Activated B cell treated with CpG ODN at 0.5 μM for 24 hours (primary cell): ENCODE data around the gene PIM3. TPM values are rescaled to one million over a fixed set of nuclear protein-coding genes. Genes with fewer than 3 reads are reported as not detected.

Experiments
- ATAC-seq: fragments of 200-7000 bp; cut with Tn5 transposase; one replicate; pipeline ENCODE4 v1.10.0; 2021; ENCODE audit warnings: low read depth, mild to moderate bottlenecking, moderate library complexity
- CTCF ChIA-PET: fragments of 350-600 bp; sonication (Branson Sonifier 250); formaldehyde crosslinking; loops from one replicate; lab custom pipeline; 2021; ENCODE audit warnings: antibody characterized with exemption; lab: Charles Lee
- POLR2A ChIA-PET: fragments of 350-600 bp; sonication (Branson Sonifier 250); formaldehyde crosslinking; loops from one replicate; lab custom pipeline; 2021; ENCODE audit warnings: antibody characterized with exemption; lab: Charles Lee
- DNase-seq: peaks from one replicate; pipeline ENCODE4 v3.0.0; 2022
- H3K27ac Mint-ChIP-seq: one replicate; pipeline ENCODE4 v1.8.0; 2020; ENCODE audit warnings: mixed read lengths
- H3K27me3 Mint-ChIP-seq: one replicate; pipeline ENCODE4 v1.8.0; 2021; ENCODE audit warnings: mixed read lengths
- H3K36me3 Mint-ChIP-seq: one replicate; pipeline ENCODE4 v1.8.0; 2021; ENCODE audit warnings: low read depth, mixed read lengths
- H3K4me1 Mint-ChIP-seq: one replicate; pipeline ENCODE4 v1.8.0; 2021; ENCODE audit warnings: mixed read lengths
- H3K4me3 Mint-ChIP-seq: one replicate; pipeline ENCODE4 v1.8.0; 2020; ENCODE audit warnings: mild to moderate bottlenecking, mixed read lengths
- H3K9me3 Mint-ChIP-seq: one replicate; pipeline ENCODE4 v1.8.0; 2020; ENCODE audit warnings: mixed read lengths
- intact Hi-C: fragments of 100-400 bp; cut with micrococcal nuclease; formaldehyde crosslinking; loops from one replicate; pipeline ENCODE4 v1.15.1; 2024
- total RNA-seq: library from RNA; stranded (reverse); gene quantifications from 2 replicates; pipeline ENCODE4 v1.2.3, GENCODE V29; 2022
- TF ChIP-seq, protein P1 (sequence below): fragments of 200-600 bp; IDR thresholded peaks from one replicate; pipeline ENCODE4 v1.8.0; 2022; ENCODE audit warnings: antibody characterized with exemption, mild to moderate bottlenecking

The PIM3 gene
- total RNA-seq, 1 donor from 2014 or later: 91.7 TPM

DNA sequence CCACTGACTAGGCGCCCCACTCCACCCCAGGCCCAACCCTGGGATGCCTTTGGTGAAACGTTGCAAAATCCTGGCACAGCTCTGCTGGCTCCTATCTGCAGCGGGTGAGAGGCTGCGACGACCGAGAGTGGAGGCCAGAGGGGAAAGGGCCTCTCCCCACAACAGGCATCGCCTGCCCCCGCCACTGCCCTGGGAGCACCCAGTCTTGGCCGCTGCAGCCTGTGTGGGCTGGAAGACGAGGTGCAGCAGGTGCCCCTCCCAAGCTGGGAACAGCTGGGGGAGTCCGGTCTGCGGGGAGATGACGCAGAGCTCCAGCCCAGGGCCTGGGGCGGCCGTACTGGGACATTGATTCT is 4.2 kb upstream of the PIM3 start:
- Mint-ChIP-seq H3K9me3 (no peaks in the 10 kb centered on the region), H3K36me3 (peaks cover under 1% of the 10 kb centered on the region), H3K4me3 (no peak overlapping the region), H3K27me3 (no peaks in the 10 kb centered on the region), H3K4me1 (peaks cover 11% of the 10 kb centered on the region), H3K27ac (no peak overlapping the region)
- DNase-seq: no peak
- intact Hi-C loops: no loop called here
- ChIA-PET CTCF (interaction anchor here (1.0 kb wide), 1 partner anchor 25 kb away, joined by 3 read pairs; no protein-coding TSS in a partner anchor), POLR2A (interaction anchor here (1.0 to 18.9 kb wide), 2 partner anchors 10 to 19 kb away, joined by 4 to 828 read pairs; no protein-coding TSS in a partner anchor)
- TF ChIP-seq, protein P1, sequence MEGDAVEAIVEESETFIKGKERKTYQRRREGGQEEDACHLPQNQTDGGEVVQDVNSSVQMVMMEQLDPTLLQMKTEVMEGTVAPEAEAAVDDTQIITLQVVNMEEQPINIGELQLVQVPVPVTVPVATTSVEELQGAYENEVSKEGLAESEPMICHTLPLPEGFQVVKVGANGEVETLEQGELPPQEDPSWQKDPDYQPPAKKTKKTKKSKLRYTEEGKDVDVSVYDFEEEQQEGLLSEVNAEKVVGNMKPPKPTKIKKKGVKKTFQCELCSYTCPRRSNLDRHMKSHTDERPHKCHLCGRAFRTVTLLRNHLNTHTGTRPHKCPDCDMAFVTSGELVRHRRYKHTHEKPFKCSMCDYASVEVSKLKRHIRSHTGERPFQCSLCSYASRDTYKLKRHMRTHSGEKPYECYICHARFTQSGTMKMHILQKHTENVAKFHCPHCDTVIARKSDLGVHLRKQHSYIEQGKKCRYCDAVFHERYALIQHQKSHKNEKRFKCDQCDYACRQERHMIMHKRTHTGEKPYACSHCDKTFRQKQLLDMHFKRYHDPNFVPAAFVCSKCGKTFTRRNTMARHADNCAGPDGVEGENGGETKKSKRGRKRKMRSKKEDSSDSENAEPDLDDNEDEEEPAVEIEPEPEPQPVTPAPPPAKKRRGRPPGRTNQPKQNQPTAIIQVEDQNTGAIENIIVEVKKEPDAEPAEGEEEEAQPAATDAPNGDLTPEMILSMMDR: no peak
- no peak for ATAC-seq

DNA sequence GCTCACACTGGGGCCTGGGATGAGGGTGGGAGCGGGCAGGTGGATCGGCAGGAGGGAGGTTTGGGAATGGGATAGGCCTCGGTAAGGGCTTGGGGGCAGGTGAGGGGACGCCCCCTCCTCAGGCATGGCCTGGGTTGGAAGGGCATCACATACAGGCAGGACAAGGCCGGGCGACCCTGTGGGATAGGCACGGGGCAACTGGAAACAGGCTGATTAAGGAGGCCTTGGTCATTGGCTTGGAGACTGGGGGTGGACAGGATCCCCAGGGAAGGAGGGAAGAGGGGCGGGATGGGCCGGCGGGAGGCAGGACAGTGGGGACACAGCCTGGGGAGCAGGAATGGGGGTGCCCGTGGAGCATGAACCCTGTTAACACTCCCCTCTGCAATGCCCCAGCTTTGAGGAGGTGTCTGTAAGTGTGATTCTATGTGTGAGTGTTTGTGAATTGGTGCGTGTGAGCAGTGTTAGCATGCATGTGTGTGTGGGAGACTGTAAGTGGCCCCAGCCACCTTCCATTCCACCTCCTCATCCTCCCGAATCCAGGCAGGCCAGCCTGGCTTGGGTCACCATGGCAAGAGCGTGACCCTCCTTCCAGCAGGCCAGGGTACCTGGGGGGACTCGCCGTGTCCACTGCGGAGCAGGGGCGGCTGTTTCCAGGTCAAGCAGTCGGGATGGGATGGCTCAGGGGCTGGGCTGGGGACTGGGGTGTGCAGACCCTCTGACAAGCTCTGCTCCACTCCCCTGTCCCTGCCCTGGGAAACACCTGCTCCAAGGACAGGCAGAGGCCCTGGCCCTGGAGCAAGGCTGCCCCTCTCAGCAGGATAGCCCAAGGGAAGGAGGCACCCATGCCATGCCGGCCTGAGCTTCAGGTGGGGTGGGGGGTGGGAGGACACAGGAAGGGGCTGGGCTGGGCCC is 3.4 kb upstream of the PIM3 start:
- CTCF ChIA-PET: interaction anchor here (0.7 kb wide), 1 partner anchor 73 kb away, joined by 3 read pairs; no protein-coding TSS in a partner anchor
- intact Hi-C loops: no loop called here

DNA sequence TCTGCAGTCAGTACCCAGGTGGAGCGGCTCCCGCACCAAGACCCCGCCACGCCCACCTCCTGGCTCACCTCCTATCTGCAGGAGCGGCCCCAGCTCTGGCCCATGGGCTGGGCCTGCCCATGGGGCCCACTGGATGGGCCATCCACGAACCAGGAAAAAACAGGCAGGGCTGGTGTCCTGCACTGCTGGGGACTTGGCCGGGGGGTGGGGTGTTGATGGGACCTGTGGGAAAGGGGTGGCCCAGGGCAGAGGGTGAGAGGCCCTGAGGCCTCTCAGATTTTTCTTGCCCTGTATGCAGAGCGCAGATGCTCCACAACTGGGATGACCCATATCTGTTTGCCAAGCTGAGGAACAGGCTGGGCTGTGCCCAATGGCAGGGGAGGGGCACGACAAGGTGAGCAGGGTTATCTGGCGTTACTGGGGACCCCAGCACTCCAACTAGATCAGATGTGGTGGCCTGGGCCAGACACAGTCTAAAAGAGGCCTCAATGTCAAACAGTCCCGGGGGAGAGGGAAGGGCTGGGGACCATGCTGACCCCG is 2.7 kb upstream of the PIM3 start:
- H3K4me1 Mint-ChIP-seq: peaks cover 15% of the 10 kb centered on the region
- peaks cover 10% of the 10 kb centered on the region for H3K36me3 Mint-ChIP-seq
- intact Hi-C loops: no loop called here
- no peaks in the 10 kb centered on the region for H3K27me3 Mint-ChIP-seq
- peak overlapping the region; percentile 9 for H3K27ac Mint-ChIP-seq
- H3K4me3 Mint-ChIP-seq: peak overlapping the region; percentile 19
- CTCF ChIA-PET: interaction anchor here (0.7 kb wide), 1 partner anchor 72 kb away, joined by 3 read pairs; no protein-coding TSS in a partner anchor
- ATAC-seq: no peak
- H3K9me3 Mint-ChIP-seq: no peaks in the 10 kb centered on the region
- TF ChIP-seq, protein P1: no peak
- POLR2A ChIA-PET: interaction anchor here (0.6 to 18.9 kb wide), 3 partner anchors 21 to 348 kb away, joined by 3 to 828 read pairs (median 3); no protein-coding TSS in a partner anchor
- DNase-seq: no peak

More for the DNA sequence above, 3.4 kb upstream of the PIM3 start:
- H3K27ac Mint-ChIP-seq: no peak overlapping the region
- ATAC-seq (no peak), DNase-seq (no peak)
- no peaks in the 10 kb centered on the region for H3K27me3 Mint-ChIP-seq
- TF ChIP-seq, protein P1: no peak
- peaks cover 11% of the 10 kb centered on the region for H3K4me1 Mint-ChIP-seq
- H3K36me3 Mint-ChIP-seq: peaks cover 5% of the 10 kb centered on the region
- H3K9me3 Mint-ChIP-seq: no peaks in the 10 kb centered on the region
- POLR2A ChIA-PET: interaction anchor here (0.7 to 18.9 kb wide), 3 partner anchors 11 to 37 kb away, joined by 3 to 828 read pairs (median 4); no protein-coding TSS in a partner anchor
- no peak overlapping the region for H3K4me3 Mint-ChIP-seq

DNA sequence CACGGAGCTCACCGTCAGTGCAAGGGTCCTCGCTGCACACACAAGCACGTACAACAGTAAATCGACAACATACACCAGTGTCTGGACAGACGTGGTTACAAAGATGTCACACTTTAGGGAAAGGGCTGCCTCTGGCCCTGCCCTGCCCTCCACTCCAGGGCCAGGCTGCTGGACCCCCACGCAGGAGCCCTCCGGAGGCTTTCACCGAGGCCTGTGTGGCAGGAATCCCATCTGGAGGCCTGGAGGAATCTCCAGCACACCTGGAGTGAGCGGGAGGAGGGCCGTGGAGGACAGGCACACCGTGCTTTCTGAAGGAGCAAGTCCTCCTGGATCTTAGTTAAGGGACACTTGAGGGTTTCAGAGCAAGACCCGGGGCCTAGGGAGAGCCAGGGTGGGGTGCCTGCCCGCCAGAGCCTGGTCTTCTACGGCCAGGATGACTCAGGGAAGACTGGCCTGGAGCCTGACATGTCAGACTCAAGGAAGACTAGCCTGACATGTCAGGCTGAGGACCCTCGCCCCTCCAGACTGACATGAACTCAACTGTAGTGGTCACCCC is 2.1 kb upstream of the PIM3 start:
- POLR2A ChIA-PET: interaction anchor here (0.6 to 18.9 kb wide), 6 partner anchors 13 to 348 kb away, joined by 3 to 828 read pairs (median 8); no protein-coding TSS in a partner anchor
- intact Hi-C loops: no loop called here
- H3K4me3 Mint-ChIP-seq: peak overlapping the region; percentile 79
- H3K9me3 Mint-ChIP-seq: no peaks in the 10 kb centered on the region
- peaks cover 15% of the 10 kb centered on the region for H3K36me3 Mint-ChIP-seq
- peaks cover 21% of the 10 kb centered on the region for H3K4me1 Mint-ChIP-seq
- DNase-seq (no peak), ATAC-seq (no peak)
- no peaks in the 10 kb centered on the region for H3K27me3 Mint-ChIP-seq
- CTCF ChIA-PET: interaction anchor here (0.7 kb wide), 1 partner anchor 72 kb away, joined by 3 read pairs; no protein-coding TSS in a partner anchor
- TF ChIP-seq, protein P1: no peak
- peak overlapping the region; percentile 77 for H3K27ac Mint-ChIP-seq
